ENCODE data around the gene VENTX. TPM values are rescaled to one million over a fixed set of nuclear protein-coding genes. Genes with fewer than 3 reads are reported as not detected.
A peak's percentile ranks its signal among the peaks of the same experiment; 100 is the strongest.

VENTX gene
- total RNA-seq, 4 donors from 2014 or later: 0.13 to 0.95 (median 0.82) TPM; not detected in 1

DNA sequence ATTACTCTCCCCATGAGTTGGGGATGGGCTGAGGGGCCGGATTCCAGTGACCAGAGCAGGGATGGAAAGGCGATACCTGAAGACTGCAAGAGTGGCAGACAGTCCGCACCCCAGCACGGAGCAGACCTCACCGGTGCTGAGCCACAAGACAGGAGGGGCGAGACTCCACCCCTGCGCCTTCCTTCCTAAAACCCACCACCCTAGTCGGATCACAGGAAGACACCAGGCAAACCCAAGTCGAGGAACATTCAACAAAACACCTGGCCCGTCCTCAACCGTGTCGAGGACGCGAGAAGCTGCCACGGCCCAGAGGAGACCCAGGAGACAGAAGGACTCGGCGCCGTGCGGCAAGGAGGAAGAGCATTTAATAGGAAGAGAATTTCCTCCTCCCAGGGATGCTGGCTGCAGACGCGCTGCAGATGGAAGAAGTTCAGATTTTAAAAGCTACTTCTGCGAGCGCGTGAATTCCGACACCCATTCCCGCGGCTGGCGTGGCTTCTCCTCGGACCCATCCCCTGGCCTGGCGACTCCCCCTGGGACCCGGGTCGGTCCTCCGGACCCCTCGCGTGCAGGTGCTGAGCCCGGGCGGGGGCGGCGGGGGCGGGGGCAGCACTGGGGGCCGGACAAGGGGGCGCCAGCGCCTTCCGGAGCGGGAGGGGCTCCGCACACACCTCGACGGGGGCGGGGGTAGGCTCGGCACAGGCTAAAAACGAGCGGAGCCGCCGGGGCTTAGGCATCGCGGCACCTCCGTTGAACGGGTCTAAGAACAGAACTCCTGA lies 8.2 kb upstream of the VENTX start:
- no peak for DNase-seq
- Histone ChIP-seq H3K36me3 (no peaks in the 10 kb centered on the region), H3K9me3 (no peaks in the 10 kb centered on the region), H3K27me3 (peaks cover 4 to 100% (median 13%) of the 10 kb centered on the region in 4 donors), H3K4me1 (peaks cover 0 to 17% (median 16%) of the 10 kb centered on the region in 3 donors), H3K4me3 (peak overlapping the region in 1 of 4 donors; percentile 42), H3K27ac (no peak overlapping the region)
- intact Hi-C loops (cut with DNase I): no loop called here
- TF ChIP-seq POLR2A (IDR thresholded peaks at IDR 0.05): no peak
- TF ChIP-seq, protein P1, sequence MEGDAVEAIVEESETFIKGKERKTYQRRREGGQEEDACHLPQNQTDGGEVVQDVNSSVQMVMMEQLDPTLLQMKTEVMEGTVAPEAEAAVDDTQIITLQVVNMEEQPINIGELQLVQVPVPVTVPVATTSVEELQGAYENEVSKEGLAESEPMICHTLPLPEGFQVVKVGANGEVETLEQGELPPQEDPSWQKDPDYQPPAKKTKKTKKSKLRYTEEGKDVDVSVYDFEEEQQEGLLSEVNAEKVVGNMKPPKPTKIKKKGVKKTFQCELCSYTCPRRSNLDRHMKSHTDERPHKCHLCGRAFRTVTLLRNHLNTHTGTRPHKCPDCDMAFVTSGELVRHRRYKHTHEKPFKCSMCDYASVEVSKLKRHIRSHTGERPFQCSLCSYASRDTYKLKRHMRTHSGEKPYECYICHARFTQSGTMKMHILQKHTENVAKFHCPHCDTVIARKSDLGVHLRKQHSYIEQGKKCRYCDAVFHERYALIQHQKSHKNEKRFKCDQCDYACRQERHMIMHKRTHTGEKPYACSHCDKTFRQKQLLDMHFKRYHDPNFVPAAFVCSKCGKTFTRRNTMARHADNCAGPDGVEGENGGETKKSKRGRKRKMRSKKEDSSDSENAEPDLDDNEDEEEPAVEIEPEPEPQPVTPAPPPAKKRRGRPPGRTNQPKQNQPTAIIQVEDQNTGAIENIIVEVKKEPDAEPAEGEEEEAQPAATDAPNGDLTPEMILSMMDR (IDR thresholded peaks at IDR 0.05): no peak
- WGBS, 2 donors: 24 to 30% methylated on average over 8 to 11 of the region's 58 CpGs

DNA sequence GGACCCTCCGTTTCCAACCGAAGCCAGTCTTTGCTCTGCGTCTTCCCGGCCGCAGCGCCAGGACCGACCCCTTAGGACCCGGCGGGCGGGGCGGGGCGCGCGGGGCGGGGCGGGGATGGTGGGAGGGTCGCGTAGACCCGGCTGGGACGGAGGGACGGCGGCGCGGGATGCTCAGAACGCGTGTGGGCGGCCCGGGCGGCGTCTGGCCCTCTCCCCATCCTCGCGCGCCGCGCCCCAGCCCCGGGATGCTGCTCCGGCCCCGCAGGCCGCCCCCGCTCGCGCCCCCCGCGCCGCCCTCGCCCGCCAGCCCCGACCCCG lies 7.7 kb upstream of the VENTX start, which contains the start of gene UTF1:
UTF1 (plus strand) TSS at position 174 of the 318 bp plus-strand sequence; CDS start at position 246, 72 bp downstream.
- peak within 1 kb of the TSS in 2 of 4 donors; percentile 15 to 42 for H3K4me3 ChIP-seq
- peaks cover 4 to 100% (median 13%) of the 10 kb centered on the region in 4 donors for H3K27me3 ChIP-seq
- DNase-seq: no peak
- H3K4me1 ChIP-seq: peaks cover 0 to 17% (median 16%) of the 10 kb centered on the region in 3 donors
- no peak within 1 kb of the TSS for H3K27ac ChIP-seq
- TF ChIP-seq, protein P1 (IDR thresholded peaks at IDR 0.05): no peak
- no peak for TF ChIP-seq POLR2A (IDR thresholded peaks at IDR 0.05)
- intact Hi-C loops (cut with DNase I): no loop called here
- H3K36me3 ChIP-seq: no peaks in the 10 kb centered on the region
- no peaks in the 10 kb centered on the region for H3K9me3 ChIP-seq
- no CpG with 5 or more reads among the region's 49 CpGs for WGBS, 2 donors

DNA sequence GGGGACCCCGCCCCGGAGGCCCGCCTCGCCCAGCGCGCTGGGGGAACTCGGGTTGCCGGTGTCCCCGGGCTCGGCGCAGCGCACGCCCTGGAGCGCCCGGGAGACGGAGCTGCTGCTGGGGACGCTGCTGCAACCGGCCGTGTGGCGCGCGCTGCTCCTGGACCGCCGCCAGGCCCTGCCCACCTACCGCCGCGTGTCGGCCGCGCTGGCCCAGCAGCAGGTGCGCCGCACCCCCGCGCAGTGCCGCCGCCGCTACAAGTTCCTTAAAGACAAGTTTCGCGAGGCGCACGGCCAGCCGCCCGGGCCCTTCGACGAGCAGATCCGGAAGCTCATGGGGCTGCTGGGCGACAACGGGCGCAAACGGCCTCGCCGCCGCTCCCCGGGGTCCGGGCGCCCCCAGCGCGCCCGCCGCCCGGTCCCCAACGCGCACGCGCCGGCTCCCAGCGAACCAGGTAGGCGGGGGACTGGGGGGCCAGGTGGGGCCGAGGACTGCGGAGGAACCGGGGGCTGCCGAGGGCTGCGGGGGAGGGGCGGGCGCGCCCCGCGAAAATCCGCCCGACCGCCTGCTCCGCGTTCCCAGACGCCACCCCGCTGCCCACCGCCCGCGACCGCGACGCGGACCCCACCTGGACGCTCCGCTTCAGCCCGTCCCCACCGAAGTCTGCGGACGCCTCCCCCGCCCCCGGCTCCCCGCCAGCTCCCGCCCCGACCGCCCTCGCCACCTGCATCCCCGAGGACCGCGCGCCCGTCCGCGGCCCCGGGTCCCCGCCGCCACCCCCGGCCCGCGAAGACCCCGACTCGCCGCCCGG lies 7.1 kb upstream of the VENTX start:
- no peak for TF ChIP-seq POLR2A (IDR thresholded peaks at IDR 0.05)
- TF ChIP-seq, protein P1 (IDR thresholded peaks at IDR 0.05): no peak
- no CpG with 5 or more reads among the region's 122 CpGs for WGBS, 2 donors
- intact Hi-C loops (cut with DNase I): no loop called here
- no peak overlapping the region for H3K27ac ChIP-seq
- no peak for DNase-seq
- peaks cover 0 to 22% (median 17%) of the 10 kb centered on the region in 3 donors for H3K4me1 ChIP-seq
- no peaks in the 10 kb centered on the region for H3K9me3 ChIP-seq
- H3K4me3 ChIP-seq: peak overlapping the region in 2 of 4 donors; percentile 15 to 42
- peaks cover 4 to 100% (median 15%) of the 10 kb centered on the region in 4 donors for H3K27me3 ChIP-seq
- no peaks in the 10 kb centered on the region for H3K36me3 ChIP-seq

DNA sequence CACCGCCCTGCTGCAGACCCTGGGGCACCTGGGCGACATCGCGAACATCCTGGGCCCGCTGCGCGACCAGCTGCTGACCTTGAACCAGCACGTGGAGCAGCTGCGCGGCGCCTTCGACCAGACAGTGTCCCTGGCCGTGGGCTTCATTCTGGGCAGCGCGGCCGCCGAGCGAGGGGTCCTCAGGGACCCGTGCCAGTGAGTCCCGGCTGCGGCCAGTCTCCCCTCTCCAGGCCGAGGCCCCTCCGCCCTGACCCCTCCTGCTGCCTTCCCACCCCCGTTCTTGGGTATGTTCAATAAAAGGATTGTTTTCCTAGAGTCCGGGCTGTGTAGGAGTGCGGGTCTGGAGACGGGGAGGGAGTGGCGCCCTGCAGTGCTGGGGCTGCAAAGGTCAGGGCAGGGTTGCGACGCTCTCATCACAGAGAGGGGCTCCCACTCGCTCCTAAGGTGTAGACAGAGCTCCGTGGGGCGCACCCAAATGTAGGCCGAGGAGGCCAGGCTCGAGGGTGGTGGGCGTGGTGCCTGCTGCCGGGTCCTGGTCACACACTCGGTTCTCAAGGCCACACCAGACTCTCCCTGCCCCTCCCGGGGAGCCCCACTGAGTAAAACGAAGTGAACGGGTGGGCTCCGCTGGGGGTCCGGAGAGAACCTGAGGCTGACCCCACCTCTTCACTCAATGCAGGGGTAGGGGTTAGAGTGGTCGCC lies 6.3 kb upstream of the VENTX start:
- TF ChIP-seq, protein P1 (IDR thresholded peaks at IDR 0.05): no peak
- TF ChIP-seq POLR2A (IDR thresholded peaks at IDR 0.05): no peak
- no peaks in the 10 kb centered on the region for H3K36me3 ChIP-seq
- DNase-seq: no peak
- H3K27me3 ChIP-seq: peaks cover 10 to 100% (median 19%) of the 10 kb centered on the region in 4 donors
- no peak overlapping the region for H3K27ac ChIP-seq
- H3K9me3 ChIP-seq: no peaks in the 10 kb centered on the region
- intact Hi-C loops (cut with DNase I): no loop called here
- 17% methylated on average over 20 of the region's 44 CpGs; no CpG with 5 or more reads in 1 of the 2 donors for WGBS, 2 donors
- H3K4me1 ChIP-seq: peaks cover 2 to 30% (median 21%) of the 10 kb centered on the region in 3 donors
- peak overlapping the region in 1 of 4 donors; percentile 42 for H3K4me3 ChIP-seq
